ENCODE data around the gene PSMD13. TPM values are rescaled to one million over a fixed set of nuclear protein-coding genes. Genes with fewer than 3 reads are reported as not detected.
A peak's percentile ranks its signal among the peaks of the same experiment; 100 is the strongest.
"Not testable (repeated sequence)": the region's sequence is repeated elsewhere in the genome, so short reads cannot be mapped to it uniquely, and the experiment has no call there.

PSMD13 gene
- total RNA-seq (2014; rRNA removed; shearing (Covaris generic)): 133 and 140 TPM in 2 replicates
- 140 and 143 TPM in 2 replicates for polyA plus RNA-seq (2015; cell fraction: cytosol; rRNA removed)
- polyA plus RNA-seq (2015; cell fraction: nucleus; rRNA removed): 155 and 171 TPM in 2 replicates

- peak; percentile 80 for DNase-seq (ENCODE audit: low read depth, low spot score)
- in situ Hi-C loops (cut with HindIII; ENCODE audit: low pct_unique_long_range_greater_than_20kb, low sequenced_read_pairs): no loop called here
Observed at GRCh38 chr11:236774-237767, at the start of gene PSMD13. TSS of gene PSMD13 (plus strand) at chr11:236976. CDS start at chr11:237050, 74 bp downstream.

DNA sequence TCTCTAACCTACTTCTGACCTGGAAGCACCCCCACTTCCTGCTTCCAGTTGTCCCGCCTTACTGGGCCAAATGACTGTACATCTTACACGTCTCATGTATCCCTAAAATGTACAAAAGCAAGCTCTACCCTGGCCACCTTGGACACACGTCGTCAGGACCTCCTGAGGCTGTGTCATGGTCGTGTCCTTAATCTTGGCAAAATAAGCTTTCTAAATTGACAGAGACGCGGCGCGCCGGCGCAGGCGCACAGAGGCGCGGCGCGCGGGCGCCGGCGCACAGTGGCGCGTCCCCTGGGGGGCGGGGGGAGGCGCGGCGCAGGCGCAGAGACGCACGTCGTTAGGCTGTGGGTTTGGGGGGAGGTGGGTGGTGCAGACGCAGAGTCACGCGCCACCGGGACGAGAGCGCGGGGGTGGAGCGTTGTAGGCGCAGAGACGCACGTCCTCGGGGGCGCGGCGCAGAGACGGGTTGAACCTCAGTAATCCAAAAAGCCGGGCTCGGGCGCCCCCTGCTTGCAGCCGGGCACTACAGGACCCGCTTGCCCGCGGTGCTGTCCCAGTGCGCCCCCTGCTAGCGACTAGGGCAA is 47.5 kb upstream of the PSMD13 start:
- DNase-seq (ENCODE audit: low read depth, low spot score): peak; percentile 89
- in situ Hi-C loops (cut with HindIII; ENCODE audit: low pct_unique_long_range_greater_than_20kb, low sequenced_read_pairs): not testable (repeated sequence)

- in situ Hi-C loops (cut with HindIII; ENCODE audit: low pct_unique_long_range_greater_than_20kb, low sequenced_read_pairs); DNase-seq (ENCODE audit: low read depth, low spot score): not testable (repeated sequence)
Observed at GRCh38 chr11:189843-190311, 46.9 kb upstream of the PSMD13 start.

- in situ Hi-C loops (cut with HindIII; ENCODE audit: low pct_unique_long_range_greater_than_20kb, low sequenced_read_pairs); DNase-seq (ENCODE audit: low read depth, low spot score): not testable (repeated sequence)
Observed at GRCh38 chr11:190546-190945, 46.2 kb upstream of the PSMD13 start.

DNA sequence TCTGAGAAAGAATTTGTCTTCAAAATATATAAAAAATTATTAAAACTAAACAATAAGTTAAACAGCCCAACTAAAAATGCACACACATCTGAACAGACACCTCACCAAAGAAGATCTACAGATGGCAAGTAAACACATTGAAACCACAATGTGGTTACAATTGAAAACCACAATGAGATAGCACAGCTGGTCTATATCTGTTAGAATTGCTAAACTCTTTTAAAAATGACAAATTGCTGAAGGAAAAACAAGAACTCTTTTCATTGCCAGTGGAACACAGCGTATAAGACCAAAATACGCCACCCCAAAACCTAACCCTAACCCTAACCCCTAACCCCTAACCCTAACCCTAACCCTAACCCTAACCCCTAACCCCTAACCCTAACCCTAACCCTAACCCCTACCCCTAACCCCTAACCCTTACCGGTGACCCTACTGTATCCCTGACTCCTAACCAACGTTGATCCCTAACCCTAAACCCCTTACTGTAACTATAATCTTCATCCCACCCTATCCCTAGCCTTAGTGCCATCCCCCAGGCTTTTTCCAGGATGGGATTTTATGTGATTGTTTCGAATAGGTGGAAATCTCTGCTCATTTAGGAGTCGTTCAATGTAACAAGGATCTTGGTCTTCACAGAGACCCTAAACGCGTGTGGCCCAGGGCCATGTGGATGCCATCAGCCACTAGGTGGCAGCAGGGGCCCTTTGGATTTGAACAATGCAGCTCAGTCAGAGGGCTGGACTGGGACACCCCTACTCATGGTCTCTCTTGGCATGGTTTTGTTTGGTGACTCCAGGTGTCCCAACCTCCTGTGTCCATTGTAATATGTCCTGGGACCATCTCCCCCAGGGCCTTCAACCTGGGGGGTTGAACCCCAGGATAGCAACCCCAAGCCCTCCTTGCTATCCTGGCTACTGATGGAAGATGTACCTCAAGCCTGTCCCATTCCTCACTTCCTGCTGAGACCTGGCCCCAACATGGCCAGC is 45.0 kb upstream of the PSMD13 start:
- in situ Hi-C loops (cut with HindIII; ENCODE audit: low pct_unique_long_range_greater_than_20kb, low sequenced_read_pairs): not testable (repeated sequence)

DNA sequence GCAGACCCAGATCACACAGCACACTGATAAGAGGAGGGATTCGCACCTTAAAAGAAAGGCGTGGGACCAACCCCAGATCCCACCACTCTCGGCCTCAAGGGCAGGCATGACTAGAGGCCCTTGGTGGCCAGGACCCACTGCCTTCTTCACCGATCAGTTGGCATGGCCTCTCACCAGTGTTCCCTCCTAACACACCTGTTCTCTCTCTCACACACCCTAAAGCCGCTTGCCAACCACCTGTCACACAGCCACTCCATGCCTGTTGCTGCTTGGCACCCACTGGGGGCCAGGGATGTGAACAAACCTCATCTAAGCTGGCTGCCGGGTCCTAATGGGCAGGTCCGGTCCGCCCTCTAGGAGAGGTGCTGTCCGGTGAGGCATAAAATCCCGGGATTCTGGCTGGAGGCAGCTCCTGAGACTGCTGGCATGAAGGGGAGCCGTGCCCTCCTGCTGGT is 44.1 kb upstream of the PSMD13 start, which contains the start of gene SCGB1C1:
Gene SCGB1C1 (plus strand): TSS at position 405 of the 455 bp plus-strand sequence. CDS start 22 bp downstream, at position 427.
- DNase-seq (ENCODE audit: low read depth, low spot score); in situ Hi-C loops (cut with HindIII; ENCODE audit: low pct_unique_long_range_greater_than_20kb, low sequenced_read_pairs): not testable (repeated sequence)

More for the DNA sequence above, 45.0 kb upstream of the PSMD13 start:
- not testable (repeated sequence) for DNase-seq (ENCODE audit: low read depth, low spot score)

GRCh38 chr11:193481-193880 is 43.3 kb upstream of the PSMD13 start:
- in situ Hi-C loops (cut with HindIII; ENCODE audit: low pct_unique_long_range_greater_than_20kb, low sequenced_read_pairs): not testable (repeated sequence)

DNA sequence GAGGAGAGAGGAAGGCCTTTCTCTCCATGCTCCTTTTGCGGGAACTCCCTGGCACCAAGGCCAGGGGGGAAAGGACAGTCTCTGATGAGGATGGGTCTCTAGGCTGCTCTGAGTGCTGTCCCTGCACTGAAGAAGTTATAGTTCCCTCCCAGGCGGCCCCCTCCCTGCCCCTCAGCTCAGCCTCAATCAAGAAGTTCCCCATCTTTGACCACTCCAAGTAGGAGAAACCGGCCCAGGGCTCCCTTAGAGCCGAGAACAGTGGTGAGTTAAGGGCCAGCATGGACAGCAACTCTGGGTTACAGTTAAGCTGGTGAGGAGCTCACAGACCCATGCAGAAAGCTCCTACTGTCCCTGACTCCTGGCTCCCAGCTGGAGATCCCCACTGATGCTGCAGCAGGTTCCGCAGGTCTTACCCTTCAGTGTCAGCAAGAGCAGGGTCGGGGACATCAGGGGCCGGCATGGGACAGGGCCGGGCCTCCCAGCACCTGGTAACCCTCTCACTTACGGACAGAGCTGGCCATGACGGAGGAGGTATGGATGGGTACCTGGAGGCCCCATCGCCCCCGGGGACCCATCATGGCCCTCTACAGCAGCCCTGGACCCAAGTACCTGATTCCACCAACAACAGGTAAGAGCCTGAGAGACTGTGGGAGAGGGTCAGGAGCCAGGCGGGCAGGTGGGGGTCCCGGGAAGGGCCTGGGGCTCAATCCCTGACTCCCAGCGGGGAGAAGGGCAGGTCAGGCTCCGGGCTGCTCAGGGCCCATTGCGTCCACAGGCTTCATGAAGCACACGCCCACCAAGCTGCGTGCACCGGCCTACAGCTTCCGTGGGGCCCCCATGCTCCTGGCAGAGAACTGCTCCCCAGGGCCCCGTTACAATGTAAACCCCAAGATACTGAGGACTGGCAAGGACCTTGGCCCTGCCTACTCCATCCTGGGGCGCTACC is 39.7 kb upstream of the PSMD13 start:
- in situ Hi-C loops (cut with HindIII; ENCODE audit: low pct_unique_long_range_greater_than_20kb, low sequenced_read_pairs): no loop called here
- DNase-seq (ENCODE audit: low read depth, low spot score): no peak

More at GRCh38 chr11:193481-193880, 43.3 kb upstream of the PSMD13 start:
- DNase-seq (ENCODE audit: low read depth, low spot score): not testable (repeated sequence)

GRCh38 chr11:197741-198235 is 39.0 kb upstream of the PSMD13 start:
- DNase-seq (ENCODE audit: low read depth, low spot score): no peak
- in situ Hi-C loops (cut with HindIII; ENCODE audit: low pct_unique_long_range_greater_than_20kb, low sequenced_read_pairs): no loop called here

GRCh38 chr11:198236-198806 is 38.5 kb upstream of the PSMD13 start:
- DNase-seq (ENCODE audit: low read depth, low spot score): no peak
- in situ Hi-C loops (cut with HindIII; ENCODE audit: low pct_unique_long_range_greater_than_20kb, low sequenced_read_pairs): no loop called here

- DNase-seq (ENCODE audit: low read depth, low spot score): no peak
- in situ Hi-C loops (cut with HindIII; ENCODE audit: low pct_unique_long_range_greater_than_20kb, low sequenced_read_pairs): no loop called here
Observed at GRCh38 chr11:199004-199581, 37.7 kb upstream of the PSMD13 start.

DNA sequence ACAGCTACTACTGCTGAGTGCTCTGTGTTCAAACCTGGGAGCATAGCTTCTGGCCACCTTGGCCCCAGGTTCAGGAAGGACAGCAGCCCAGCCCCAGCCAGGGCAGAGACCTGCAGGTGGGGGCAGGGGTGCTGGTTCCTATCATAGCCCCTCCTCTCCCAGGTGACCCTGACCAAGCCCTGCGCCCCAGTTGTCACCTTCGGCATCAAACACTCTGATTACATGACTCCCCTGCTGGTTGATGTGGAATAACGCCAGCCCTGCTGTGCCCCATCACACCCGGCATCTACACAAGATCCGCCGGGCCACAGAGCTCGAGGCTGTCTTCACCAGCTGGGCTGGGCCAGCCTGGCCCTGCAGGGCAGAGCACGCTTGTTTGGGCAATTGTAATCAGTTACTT is 37.0 kb upstream of the PSMD13 start:
- DNase-seq (ENCODE audit: low read depth, low spot score): no peak
- in situ Hi-C loops (cut with HindIII; ENCODE audit: low pct_unique_long_range_greater_than_20kb, low sequenced_read_pairs): no loop called here

GRCh38 chr11:200224-201003 is 36.4 kb upstream of the PSMD13 start:
- in situ Hi-C loops (cut with HindIII; ENCODE audit: low pct_unique_long_range_greater_than_20kb, low sequenced_read_pairs): no loop called here
- DNase-seq (ENCODE audit: low read depth, low spot score): no peak

DNA sequence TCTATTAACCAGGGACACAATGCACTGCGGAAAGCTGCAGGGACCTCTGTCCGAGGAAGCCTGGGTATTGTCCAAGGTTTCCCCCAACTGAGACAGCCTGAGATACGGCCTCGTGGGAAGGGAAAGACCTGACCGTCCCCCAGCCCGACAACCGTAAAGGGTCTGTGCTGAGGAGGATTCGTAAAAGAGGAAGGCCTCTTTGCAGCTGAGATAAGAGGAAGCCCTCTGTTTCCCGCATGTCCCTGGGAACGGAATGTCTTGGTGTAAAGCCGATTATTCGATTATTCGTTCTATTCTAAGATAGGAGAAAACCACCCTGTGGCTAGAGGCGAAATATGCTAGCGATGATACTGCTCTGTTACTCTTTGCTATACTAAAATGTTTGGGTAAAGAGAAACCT is 34.8 kb upstream of the PSMD13 start:
- no peak for DNase-seq (ENCODE audit: low read depth, low spot score)
- in situ Hi-C loops (cut with HindIII; ENCODE audit: low pct_unique_long_range_greater_than_20kb, low sequenced_read_pairs): no loop called here
